ENCODE measurements around the gene KRTAP10-3. TPM values are rescaled to one million over a fixed set of nuclear protein-coding genes. Genes with fewer than 3 reads are reported as not detected.
"Not testable (repeated sequence)": the region's sequence is repeated elsewhere in the genome, so short reads cannot be mapped to it uniquely, and the experiment has no call there.

The KRTAP10-3 gene
- total RNA-seq, 2 donors from 2014 or later: not detected

GRCh38 chr21:44552681-44553080 is 5.9 kb downstream of the KRTAP10-3 start:
- peaks cover 3% of the 10 kb centered on the region for H3K36me3 Mint-ChIP-seq

DNA sequence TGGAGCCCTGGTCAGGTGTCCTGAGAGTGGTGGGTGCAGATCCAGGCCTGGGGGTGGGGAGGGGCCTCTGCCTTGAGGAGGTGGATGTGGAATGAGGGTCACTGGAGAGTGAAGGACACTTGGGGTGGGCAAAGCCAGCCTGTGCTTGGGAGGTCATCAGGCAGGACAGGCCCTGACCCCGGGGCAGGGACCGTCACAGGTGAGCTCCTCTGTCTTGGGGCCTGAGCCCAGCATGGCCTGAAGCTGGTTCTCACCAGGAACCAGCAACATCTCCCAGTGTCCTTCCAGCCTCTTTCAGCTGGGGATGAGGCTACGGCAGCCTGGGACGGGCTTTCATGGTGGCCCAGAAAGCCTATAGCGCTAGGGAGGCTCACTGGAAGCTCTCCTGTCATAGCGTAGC is 6.5 kb downstream of the KRTAP10-3 start:
- ATAC-seq (no peak), DNase-seq (ENCODE audit: low spot score) (no peak)
- no peak overlapping the region for H3K4me3 Mint-ChIP-seq
- no peak overlapping the region for H3K27ac Mint-ChIP-seq
- peaks cover 8 to 19% of the 10 kb centered on the region in 2 donors for H3K4me1 Mint-ChIP-seq (ENCODE audit: low read depth in 2 of 2)
- H3K27me3 Mint-ChIP-seq: peaks cover 5 to 11% of the 10 kb centered on the region in 2 donors
- H3K36me3 Mint-ChIP-seq: peaks cover 8% of the 10 kb centered on the region
- peaks cover 3% of the 10 kb centered on the region for H3K9me3 Mint-ChIP-seq

More at GRCh38 chr21:44552681-44553080, 5.9 kb downstream of the KRTAP10-3 start:
- no peaks in the 10 kb centered on the region for H3K9me3 Mint-ChIP-seq
- H3K27ac Mint-ChIP-seq: no peak overlapping the region
- DNase-seq (ENCODE audit: low spot score): no peak
- ATAC-seq: no peak
- no peak overlapping the region for H3K4me3 Mint-ChIP-seq
- H3K4me1 Mint-ChIP-seq (ENCODE audit: low read depth in 2 of 2): peaks cover 3 to 14% of the 10 kb centered on the region in 2 donors
- peaks cover 6 to 11% of the 10 kb centered on the region in 2 donors for H3K27me3 Mint-ChIP-seq

DNA sequence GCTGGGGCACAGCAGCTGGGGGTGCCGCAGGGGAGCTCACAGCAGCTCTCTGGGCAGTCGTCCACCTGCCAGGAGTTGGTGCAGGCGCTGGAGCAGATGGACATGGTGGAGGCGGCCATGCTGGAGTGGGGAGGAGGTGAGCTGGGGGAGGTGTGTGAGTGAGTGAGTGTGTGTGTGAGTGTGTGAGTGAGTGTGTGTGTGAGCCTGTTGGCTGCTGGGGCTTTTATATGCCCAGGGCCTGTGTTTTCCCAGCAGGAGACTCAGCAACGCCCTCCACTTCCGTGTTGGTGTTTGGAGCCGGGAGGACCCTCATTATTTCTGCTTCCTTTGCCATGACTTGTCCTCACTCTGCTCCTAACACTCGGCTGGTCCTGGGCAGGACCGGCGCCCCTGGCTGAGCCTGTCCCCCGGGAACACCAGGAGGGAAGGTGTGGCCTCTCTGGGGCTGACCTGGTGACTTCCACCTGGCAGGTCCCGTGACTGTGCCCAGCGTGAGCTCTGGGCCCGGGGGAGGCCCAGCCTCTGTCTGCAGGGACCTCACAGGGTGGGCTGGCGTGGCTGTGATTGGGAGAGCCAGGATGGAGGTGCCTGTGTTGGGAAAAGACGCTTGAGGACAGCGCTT is 7.1 kb downstream of the KRTAP10-3 start, which contains the start of gene KRTAP10-2:
Gene KRTAP10-2 (minus strand): TSS at position 166 of the 622 bp plus-strand sequence. CDS start 47 bp downstream, at position 119.
- DNase-seq (ENCODE audit: low spot score) (no peak), ATAC-seq (no peak)
- H3K27me3 Mint-ChIP-seq: peaks cover 3 to 11% of the 10 kb centered on the region in 2 donors
- peaks cover 8% of the 10 kb centered on the region for H3K9me3 Mint-ChIP-seq
- H3K36me3 Mint-ChIP-seq: peaks cover 15% of the 10 kb centered on the region
- H3K27ac Mint-ChIP-seq: no peak within 1 kb of the TSS
- no peak within 1 kb of the TSS for H3K4me3 Mint-ChIP-seq
- peaks cover 10 to 24% of the 10 kb centered on the region in 2 donors for H3K4me1 Mint-ChIP-seq (ENCODE audit: low read depth in 2 of 2)

GRCh38 chr21:44550807-44551206 is 7.8 kb downstream of the KRTAP10-3 start:
- no peak overlapping the region for H3K27ac Mint-ChIP-seq
- peaks cover 15% of the 10 kb centered on the region for H3K36me3 Mint-ChIP-seq
- peaks cover 10 to 24% of the 10 kb centered on the region in 2 donors for H3K4me1 Mint-ChIP-seq (ENCODE audit: low read depth in 2 of 2)
- H3K4me3 Mint-ChIP-seq: no peak overlapping the region
- ATAC-seq (no peak), DNase-seq (ENCODE audit: low spot score) (no peak)
- H3K27me3 Mint-ChIP-seq: peaks cover 3 to 11% of the 10 kb centered on the region in 2 donors
- peaks cover 8% of the 10 kb centered on the region for H3K9me3 Mint-ChIP-seq

DNA sequence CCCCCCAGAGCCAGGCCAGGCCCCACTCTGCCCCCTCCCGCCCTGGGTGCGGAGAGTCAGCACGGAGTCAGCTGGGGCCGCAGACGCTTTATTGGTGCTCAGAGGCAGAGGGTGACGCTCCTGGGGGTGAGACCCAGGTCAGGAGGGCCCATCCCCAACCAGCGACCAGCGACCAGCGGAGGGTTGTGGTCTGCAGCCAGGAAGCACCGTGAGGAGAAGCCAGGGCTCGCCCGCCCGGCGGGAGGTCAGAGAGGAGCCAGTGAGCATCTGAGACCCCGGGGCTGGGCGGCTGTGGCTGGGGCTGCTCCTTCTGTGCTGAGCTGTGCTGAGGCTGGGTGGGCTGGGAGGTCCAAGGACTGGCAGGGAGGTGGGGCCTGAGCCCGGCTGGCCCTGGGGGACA is 8.3 kb downstream of the KRTAP10-3 start:
- Mint-ChIP-seq H3K9me3 (peaks cover 12% of the 10 kb centered on the region), H3K27me3 (peaks cover 3 to 11% of the 10 kb centered on the region in 2 donors), H3K36me3 (peaks cover 20% of the 10 kb centered on the region), H3K4me1 (ENCODE audit: low read depth in 2 of 2) (peaks cover 10 to 24% of the 10 kb centered on the region in 2 donors)
- not testable (repeated sequence) for DNase-seq (ENCODE audit: low spot score); H3K4me3 Mint-ChIP-seq; H3K27ac Mint-ChIP-seq
- ATAC-seq: peak; percentile 34 to 53

GRCh38 chr21:44549525-44550211 is 8.9 kb downstream of the KRTAP10-3 start:
- H3K27me3 Mint-ChIP-seq: peaks cover 0 to 8% of the 10 kb centered on the region in 2 donors
- no peak overlapping the region for H3K27ac Mint-ChIP-seq
- H3K4me3 Mint-ChIP-seq: no peak overlapping the region
- H3K4me1 Mint-ChIP-seq (ENCODE audit: low read depth in 2 of 2): peaks cover 10 to 24% of the 10 kb centered on the region in 2 donors
- peaks cover 21% of the 10 kb centered on the region for H3K36me3 Mint-ChIP-seq
- H3K9me3 Mint-ChIP-seq: peaks cover 12% of the 10 kb centered on the region
- DNase-seq (ENCODE audit: low spot score): no peak
- peak; percentile 41 to 46 for ATAC-seq

DNA sequence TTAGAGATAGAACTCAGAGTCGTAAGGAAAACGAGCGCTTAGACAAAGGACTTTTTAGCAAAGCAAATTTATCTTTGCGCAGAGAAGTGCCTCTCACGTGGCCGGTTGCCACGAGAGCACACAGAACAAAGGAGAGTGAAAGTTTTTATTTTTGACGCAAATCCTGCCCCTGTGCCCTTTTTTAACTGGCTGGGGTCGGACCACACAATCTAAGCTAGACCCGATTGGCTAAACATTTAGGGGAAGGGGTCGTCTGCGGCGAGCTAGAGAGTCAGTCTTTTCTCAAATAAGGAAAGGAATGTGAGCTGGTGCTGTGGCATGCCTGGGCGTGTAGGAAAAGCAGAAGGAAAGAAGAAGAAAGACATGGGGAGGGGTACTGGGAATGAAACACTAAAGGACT is 9.7 kb downstream of the KRTAP10-3 start:
- H3K4me1 Mint-ChIP-seq (ENCODE audit: low read depth in 2 of 2): peaks cover 10 to 24% of the 10 kb centered on the region in 2 donors
- H3K27ac Mint-ChIP-seq: no peak overlapping the region
- H3K27me3 Mint-ChIP-seq: peaks cover 0 to 7% of the 10 kb centered on the region in 2 donors
- ATAC-seq (no peak), DNase-seq (ENCODE audit: low spot score) (no peak)
- no peak overlapping the region for H3K4me3 Mint-ChIP-seq
- peaks cover 21% of the 10 kb centered on the region for H3K36me3 Mint-ChIP-seq
- H3K9me3 Mint-ChIP-seq: peaks cover 12% of the 10 kb centered on the region

DNA sequence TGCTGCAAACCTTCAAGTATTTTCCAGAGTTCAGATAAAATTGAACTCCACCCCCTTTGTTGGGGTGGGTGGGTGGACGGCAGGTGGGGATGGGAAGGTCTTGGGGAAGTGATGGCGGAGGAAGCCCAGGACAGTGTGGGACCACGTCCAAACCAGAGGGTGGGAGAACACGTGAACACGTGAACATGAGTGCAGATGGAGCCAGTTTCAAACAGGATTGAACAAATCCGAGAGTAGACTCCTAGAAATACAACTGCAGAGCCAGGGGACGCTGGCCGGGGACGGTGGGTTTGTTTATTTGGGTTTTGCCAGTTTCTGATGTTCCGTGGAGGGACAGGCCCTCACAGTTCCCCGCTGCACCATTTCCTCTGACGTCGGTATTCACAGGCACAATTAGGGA is 10.2 kb downstream of the KRTAP10-3 start:
- Mint-ChIP-seq H3K4me3 (no peak overlapping the region), H3K27me3 (peaks cover 0 to 7% of the 10 kb centered on the region in 2 donors), H3K4me1 (ENCODE audit: low read depth in 2 of 2) (peaks cover 10 to 24% of the 10 kb centered on the region in 2 donors), H3K9me3 (peaks cover 12% of the 10 kb centered on the region), H3K27ac (no peak overlapping the region), H3K36me3 (peaks cover 21% of the 10 kb centered on the region)
- DNase-seq (ENCODE audit: low spot score) (no peak), ATAC-seq (no peak)

- Mint-ChIP-seq H3K36me3 (peaks cover 21% of the 10 kb centered on the region), H3K27ac (peak overlapping the region; percentile 70 to 87), H3K4me3 (peak overlapping the region; percentile 64), H3K9me3 (peaks cover 12% of the 10 kb centered on the region), H3K27me3 (peaks cover 0 to 7% of the 10 kb centered on the region in 2 donors), H3K4me1 (ENCODE audit: low read depth in 2 of 2) (peaks cover 10 to 24% of the 10 kb centered on the region in 2 donors)
- DNase-seq (ENCODE audit: low spot score) (no peak), ATAC-seq (peak in 1 of 2 donors; percentile 64)
Observed at GRCh38 chr21:44547656-44548331, 10.8 kb downstream of the KRTAP10-3 start.

- H3K4me1 Mint-ChIP-seq (ENCODE audit: low read depth in 2 of 2): peaks cover 10 to 20% of the 10 kb centered on the region in 2 donors
- H3K36me3 Mint-ChIP-seq: peaks cover 21% of the 10 kb centered on the region
Observed at GRCh38 chr21:44544566-44544965, 14.0 kb downstream of the KRTAP10-3 start.

DNA sequence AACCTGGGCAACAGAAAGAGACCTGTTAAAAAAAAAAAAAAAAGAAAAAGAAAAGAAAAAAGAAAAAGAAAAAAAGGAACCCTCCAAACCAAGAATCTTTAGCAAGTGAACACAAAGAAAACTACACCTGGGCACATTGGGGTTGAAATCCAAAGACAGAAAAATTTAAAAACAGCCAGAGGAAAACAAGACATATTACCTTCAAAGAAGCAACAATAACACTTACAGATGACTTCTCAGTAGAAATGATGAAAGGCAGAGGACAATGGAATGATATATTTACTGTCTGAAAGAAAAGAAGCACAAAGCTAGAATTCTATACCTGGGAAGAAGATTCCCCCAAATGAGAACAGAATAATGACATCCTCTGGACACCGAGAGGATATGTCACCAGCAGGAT is 15.9 kb downstream of the KRTAP10-3 start:
- DNase-seq (ENCODE audit: low spot score) (no peak), ATAC-seq (no peak)
- peaks cover 12% of the 10 kb centered on the region for H3K9me3 Mint-ChIP-seq
- no peak overlapping the region for H3K27ac Mint-ChIP-seq
- H3K27me3 Mint-ChIP-seq: peaks cover 5 to 6% of the 10 kb centered on the region in 2 donors
- H3K4me3 Mint-ChIP-seq: no peak overlapping the region
- peaks cover 8 to 10% of the 10 kb centered on the region in 2 donors for H3K4me1 Mint-ChIP-seq (ENCODE audit: low read depth in 2 of 2)
- peaks cover 18% of the 10 kb centered on the region for H3K36me3 Mint-ChIP-seq

More at GRCh38 chr21:44544566-44544965, 14.0 kb downstream of the KRTAP10-3 start:
- H3K4me3 Mint-ChIP-seq: no peak overlapping the region
- DNase-seq (ENCODE audit: low spot score) (no peak), ATAC-seq (no peak)
- H3K27me3 Mint-ChIP-seq: peaks cover 0 to 13% of the 10 kb centered on the region in 2 donors
- no peak overlapping the region for H3K27ac Mint-ChIP-seq
- peaks cover 12% of the 10 kb centered on the region for H3K9me3 Mint-ChIP-seq

DNA sequence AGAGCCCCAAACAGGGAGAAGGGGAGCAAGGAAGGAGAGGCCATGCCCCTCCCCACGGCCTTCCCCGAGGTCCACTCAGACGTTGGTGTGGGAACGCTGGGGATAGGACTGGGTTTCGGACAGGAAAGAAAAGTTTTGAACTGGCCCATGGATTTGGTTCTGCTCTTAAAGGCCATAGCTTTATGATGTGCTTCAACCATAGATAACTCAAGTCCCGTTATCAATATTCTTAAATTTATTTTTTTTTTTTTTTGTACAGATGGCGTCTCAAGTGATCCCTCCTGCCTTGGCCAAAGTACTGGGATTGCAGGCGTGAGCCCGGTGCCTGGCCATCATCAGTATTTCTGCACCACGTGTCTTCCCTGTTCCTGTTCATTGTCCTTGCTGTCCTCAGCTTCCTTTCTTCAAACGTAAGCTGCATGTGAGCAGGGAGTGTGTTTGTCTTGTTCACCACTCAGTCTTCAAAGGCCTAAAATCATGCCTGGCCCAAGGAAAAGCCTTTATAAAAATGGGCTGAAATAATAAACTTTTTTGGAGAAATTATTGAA is 17.8 kb downstream of the KRTAP10-3 start:
- Mint-ChIP-seq H3K36me3 (peaks cover 5% of the 10 kb centered on the region), H3K4me1 (ENCODE audit: low read depth in 2 of 2) (no peaks in the 10 kb centered on the region), H3K4me3 (no peak overlapping the region), H3K27me3 (peaks cover 5 to 6% of the 10 kb centered on the region in 2 donors), H3K9me3 (peaks cover 4% of the 10 kb centered on the region), H3K27ac (no peak overlapping the region)
- ATAC-seq (no peak), DNase-seq (ENCODE audit: low spot score) (no peak)

- no peak within 1 kb of the TSS for H3K27ac Mint-ChIP-seq
- no peaks in the 10 kb centered on the region for H3K4me1 Mint-ChIP-seq (ENCODE audit: low read depth in 2 of 2)
- H3K4me3 Mint-ChIP-seq: no peak within 1 kb of the TSS
- peak; percentile 24 to 36 for ATAC-seq
- H3K27me3 Mint-ChIP-seq: peaks cover 5 to 6% of the 10 kb centered on the region in 2 donors
- no peaks in the 10 kb centered on the region for H3K9me3 Mint-ChIP-seq
- DNase-seq (ENCODE audit: low spot score): no peak
- no peaks in the 10 kb centered on the region for H3K36me3 Mint-ChIP-seq
Observed at GRCh38 chr21:44539991-44540666, 18.5 kb downstream of the KRTAP10-3 start, which contains the start of gene KRTAP10-1. Gene KRTAP10-1 (minus strand): TSS chr21:44540195. CDS start chr21:44540150, 45 bp downstream.

Measured in natural killer cell treated with Interleukin-12 subunit alpha and Interleukin-12 subunit beta and Interleukin-15 and Interleukin-18, amount 100 ng/mL, for 72 hours (primary cell).